Thyroid gland (tissue), 4 donors: Measurements from ENCODE around the gene CD3E. TPM values are rescaled to one million over a fixed set of nuclear protein-coding genes. Genes with fewer than 3 reads are reported as not detected.

Source experiments
- DNase-seq, 2 donors: peaks; one replicate each; pipeline ENCODE4 v3.0.0-alpha.2; 2019
- H3K27ac ChIP-seq, 3 donors: fragments of 200-600 bp; sonication (generic); 1 replicate in 2 of 3; 2 replicates in 1 of 3; pipeline ENCODE4 v1.5.1; 2016 to 2019; ENCODE audit warnings: mild to moderate bottlenecking in 1 of 3, moderate library complexity in 1 of 3
- H3K27me3 ChIP-seq: fragments of 200-600 bp; sonication (generic); one replicate; pipeline ENCODE4 v1.5.1; 2019
- H3K36me3 ChIP-seq, 2 donors: fragments of 200-600 bp; sonication (generic); one replicate each; pipeline ENCODE4 v1.5.1; 2016 to 2019
- H3K4me1 ChIP-seq, 2 donors: fragments of 200-600 bp; sonication (generic); one replicate each; pipeline ENCODE4 v1.5.1; 2017 to 2019
- H3K4me3 ChIP-seq, 3 donors: fragments of 200-600 bp; sonication (generic); replicated peaks in 1 of 3; 1 replicate in 2 of 3; 2 replicates in 1 of 3; pipeline ENCODE4 v1.5.1; 2016; ENCODE audit warnings: mild to moderate bottlenecking in 1 of 3
- H3K9me3 ChIP-seq: fragments of 200-600 bp; sonication (generic); one replicate; pipeline ENCODE4 v1.5.1; 2017
- POLR2A ChIP-seq, 2 donors: fragments of 450-650 bp; IDR thresholded peaks; one replicate each; pipeline ENCODE4 v1.6.1; 2017; ENCODE audit warnings: antibody characterized with exemption in 2 of 2, mild to moderate bottlenecking in 2 of 2, moderate library complexity in 1 of 2
- WGBS, 2 donors: methylation state at CpG; one replicate each; pipeline ENCODE4 v1.1.5; 2017; 5-methylcytosine and 5-hydroxymethylcytosine counted together
- intact Hi-C: fragments of 100-400 bp; cut with DNase I; formaldehyde crosslinking; loops from one replicate; pipeline ENCODE4 v1.15.1; 2023
- total RNA-seq, 4 donors: library from RNA; depleted of rRNA; stranded (reverse); fragments of >200 nt; gene quantifications; one replicate each; pipeline ENCODE4 v1.2.3, GENCODE V29; 2016
- TF ChIP-seq, protein P1 (sequence below), 6 experiments: fragments of 200-600 bp in 3 of 6; fragments of 450-650 bp in 3 of 6; sonication (generic) in 3 of 6; IDR thresholded peaks; one replicate each; pipeline ENCODE4 v1.5.1; 2016 to 2019; ENCODE audit warnings: antibody characterized with exemption in 6 of 6, mild to moderate bottlenecking in 2 of 6, inconsistent platforms in 1 of 6, moderate library complexity in 1 of 6

Gene CD3E
- total RNA-seq, 4 donors from 2014 or later: 3.0 to 4.3 (median 3.3) TPM

DNA sequence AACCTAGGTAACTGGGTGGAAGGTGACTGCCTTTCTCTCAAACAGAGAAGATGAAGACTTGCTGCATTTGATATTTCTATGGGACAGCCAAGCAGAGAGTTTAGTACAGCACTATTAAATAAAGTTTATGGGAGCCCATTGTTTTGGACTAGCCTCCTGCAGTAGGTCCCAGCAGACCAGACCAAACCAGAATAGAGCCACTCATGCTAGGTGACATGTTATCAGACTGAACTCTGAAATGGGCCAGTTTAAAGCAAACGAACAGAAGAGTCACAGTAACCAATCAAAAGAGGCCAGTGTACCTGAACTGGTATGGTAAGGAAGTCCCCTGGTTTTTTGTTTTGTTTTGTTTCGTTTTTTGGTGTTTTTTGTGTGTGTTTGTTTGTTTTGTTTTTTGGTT is 32.5 kb upstream of the CD3E start:
- peaks cover 0 to 15% of the 10 kb centered on the region in 2 donors for H3K4me1 ChIP-seq
- H3K4me3 ChIP-seq: no peak overlapping the region
- H3K27ac ChIP-seq: no peak overlapping the region
- TF ChIP-seq, protein P1, sequence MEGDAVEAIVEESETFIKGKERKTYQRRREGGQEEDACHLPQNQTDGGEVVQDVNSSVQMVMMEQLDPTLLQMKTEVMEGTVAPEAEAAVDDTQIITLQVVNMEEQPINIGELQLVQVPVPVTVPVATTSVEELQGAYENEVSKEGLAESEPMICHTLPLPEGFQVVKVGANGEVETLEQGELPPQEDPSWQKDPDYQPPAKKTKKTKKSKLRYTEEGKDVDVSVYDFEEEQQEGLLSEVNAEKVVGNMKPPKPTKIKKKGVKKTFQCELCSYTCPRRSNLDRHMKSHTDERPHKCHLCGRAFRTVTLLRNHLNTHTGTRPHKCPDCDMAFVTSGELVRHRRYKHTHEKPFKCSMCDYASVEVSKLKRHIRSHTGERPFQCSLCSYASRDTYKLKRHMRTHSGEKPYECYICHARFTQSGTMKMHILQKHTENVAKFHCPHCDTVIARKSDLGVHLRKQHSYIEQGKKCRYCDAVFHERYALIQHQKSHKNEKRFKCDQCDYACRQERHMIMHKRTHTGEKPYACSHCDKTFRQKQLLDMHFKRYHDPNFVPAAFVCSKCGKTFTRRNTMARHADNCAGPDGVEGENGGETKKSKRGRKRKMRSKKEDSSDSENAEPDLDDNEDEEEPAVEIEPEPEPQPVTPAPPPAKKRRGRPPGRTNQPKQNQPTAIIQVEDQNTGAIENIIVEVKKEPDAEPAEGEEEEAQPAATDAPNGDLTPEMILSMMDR (IDR thresholded peaks at IDR 0.05): no peak
- TF ChIP-seq POLR2A (IDR thresholded peaks at IDR 0.05): no peak
- no peaks in the 10 kb centered on the region for H3K9me3 ChIP-seq
- no peak for DNase-seq
- WGBS, 2 donors: 73 to 76% methylated on average over 2 of the region's 2 CpGs
- no peaks in the 10 kb centered on the region for H3K36me3 ChIP-seq
- intact Hi-C loops: no loop called here
- no peaks in the 10 kb centered on the region for H3K27me3 ChIP-seq

DNA sequence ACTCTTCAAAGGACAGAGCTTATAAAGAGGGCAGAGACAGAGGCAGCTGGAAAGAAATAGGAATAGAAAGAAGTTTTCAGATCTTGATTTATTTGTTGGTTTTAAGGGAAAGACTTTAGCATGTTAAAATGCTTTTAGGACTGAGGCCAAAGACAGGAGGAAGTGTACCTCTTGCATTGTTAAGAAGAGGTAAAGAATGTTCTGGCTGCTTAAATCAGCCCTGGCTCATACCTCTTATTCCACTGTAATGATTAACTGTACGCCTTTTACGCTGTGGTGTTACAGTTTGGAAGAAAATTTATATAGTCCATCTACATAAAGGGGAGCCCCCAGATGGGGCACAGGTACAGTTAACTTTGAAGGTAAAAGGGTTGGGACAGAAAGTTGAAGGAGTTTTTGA is 30.3 kb upstream of the CD3E start:
- 68 to 69% methylated on average over 2 of the region's 2 CpGs for WGBS, 2 donors
- Histone ChIP-seq H3K36me3 (no peaks in the 10 kb centered on the region), H3K27me3 (no peaks in the 10 kb centered on the region), H3K4me1 (peaks cover 0 to 16% of the 10 kb centered on the region in 2 donors), H3K27ac (no peak overlapping the region), H3K9me3 (no peaks in the 10 kb centered on the region), H3K4me3 (no peak overlapping the region)
- no peak for DNase-seq
- TF ChIP-seq, protein P1 (IDR thresholded peaks at IDR 0.05): no peak
- no peak for TF ChIP-seq POLR2A (IDR thresholded peaks at IDR 0.05)
- intact Hi-C loops: no loop called here

DNA sequence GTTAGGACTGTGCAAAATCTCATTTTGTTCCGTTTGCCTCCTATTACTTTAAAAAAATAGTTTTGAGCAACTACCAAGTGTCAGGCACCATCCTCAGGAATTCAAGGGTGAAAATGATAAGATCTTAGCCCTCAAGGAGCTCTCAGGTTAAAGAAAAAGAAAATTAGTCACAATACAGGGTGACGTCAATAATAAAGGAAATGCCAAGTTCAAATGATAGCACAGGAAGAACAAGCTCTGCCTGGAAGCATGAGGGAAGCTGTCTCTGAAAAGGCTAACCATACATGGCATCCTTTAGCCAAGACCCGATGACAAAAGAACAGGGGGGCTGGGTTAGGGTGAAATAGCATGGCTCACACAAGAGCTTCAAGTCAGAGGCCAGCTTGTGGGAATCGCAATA is 29.4 kb upstream of the CD3E start:
- Histone ChIP-seq H3K4me3 (no peak overlapping the region), H3K27ac (peak overlapping the region in 1 of 3 donors; percentile 62), H3K36me3 (no peaks in the 10 kb centered on the region), H3K4me1 (peaks cover 0 to 16% of the 10 kb centered on the region in 2 donors), H3K27me3 (no peaks in the 10 kb centered on the region), H3K9me3 (no peaks in the 10 kb centered on the region)
- intact Hi-C loops: no loop called here
- TF ChIP-seq POLR2A (IDR thresholded peaks at IDR 0.05): no peak
- TF ChIP-seq, protein P1 (IDR thresholded peaks at IDR 0.05): no peak
- no peak for DNase-seq
- 50 to 55% methylated on average over 4 of the region's 4 CpGs for WGBS, 2 donors

DNA sequence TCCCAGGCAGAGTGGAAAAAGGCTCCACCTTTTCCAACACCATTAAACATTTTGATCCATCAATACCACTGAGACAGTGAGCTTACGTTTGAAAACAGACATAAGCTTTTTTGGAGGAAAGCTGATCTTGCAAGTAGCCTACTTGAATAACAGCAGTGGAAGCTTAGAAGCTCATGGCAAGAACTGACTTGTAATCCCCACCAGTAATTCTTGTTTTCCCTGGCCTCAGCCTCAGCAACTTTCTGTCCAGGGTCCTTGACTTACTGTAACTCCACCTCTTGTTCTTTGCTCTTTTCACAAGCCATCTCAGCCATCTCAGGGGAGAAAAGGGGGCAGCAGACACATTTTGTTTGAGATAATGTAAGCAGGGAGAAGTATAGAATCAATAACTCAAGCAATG is 28.1 kb upstream of the CD3E start:
- Histone ChIP-seq H3K4me3 (no peak overlapping the region), H3K9me3 (no peaks in the 10 kb centered on the region), H3K36me3 (no peaks in the 10 kb centered on the region), H3K4me1 (peaks cover 0 to 16% of the 10 kb centered on the region in 2 donors), H3K27me3 (no peaks in the 10 kb centered on the region), H3K27ac (peak overlapping the region in 1 of 3 donors; percentile 47)
- DNase-seq: no peak
- 65% methylated on average over 1 of the region's 1 CpG for WGBS, 2 donors
- intact Hi-C loops: no loop called here
- TF ChIP-seq, protein P1 (IDR thresholded peaks at IDR 0.05): no peak
- TF ChIP-seq POLR2A (IDR thresholded peaks at IDR 0.05): no peak

DNA sequence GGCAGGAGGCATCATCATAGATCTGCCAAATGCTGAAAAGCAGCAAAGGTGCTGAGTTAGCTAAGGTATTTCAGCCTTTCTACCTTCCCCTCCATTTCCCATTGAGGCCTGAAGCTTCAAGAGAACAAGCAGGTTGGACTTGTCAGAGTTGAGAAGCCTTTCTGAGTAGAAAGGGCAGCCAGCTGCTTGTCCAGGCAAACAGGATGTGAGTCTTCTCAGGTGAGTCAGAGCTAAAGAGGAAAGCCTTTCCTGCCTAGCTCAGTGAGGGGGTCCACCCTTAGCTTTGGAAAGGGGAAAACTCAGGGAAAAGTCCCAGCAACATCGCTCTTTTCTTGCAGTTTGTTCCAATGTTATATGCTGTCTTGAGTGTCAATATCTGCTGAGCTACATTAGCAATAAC is 27.2 kb upstream of the CD3E start:
- intact Hi-C loops: no loop called here
- H3K27me3 ChIP-seq: no peaks in the 10 kb centered on the region
- H3K4me3 ChIP-seq: no peak overlapping the region
- H3K27ac ChIP-seq: peak overlapping the region in 2 of 3 donors; percentile 3 to 47
- 65 to 88% methylated on average over 1 of the region's 1 CpG for WGBS, 2 donors
- peaks cover 0 to 16% of the 10 kb centered on the region in 2 donors for H3K4me1 ChIP-seq
- DNase-seq: peak; percentile 55
- TF ChIP-seq, protein P1 (IDR thresholded peaks at IDR 0.05): no peak
- TF ChIP-seq POLR2A (IDR thresholded peaks at IDR 0.05): no peak
- H3K9me3 ChIP-seq: no peaks in the 10 kb centered on the region
- H3K36me3 ChIP-seq: no peaks in the 10 kb centered on the region
